H4 (cell line): ENCODE data around the gene INPP5D. TPM values are rescaled to one million over a fixed set of nuclear protein-coding genes. Genes with fewer than 3 reads are reported as not detected.
"Not testable (repeated sequence)": the region's sequence is repeated elsewhere in the genome, so short reads cannot be mapped to it uniquely, and the experiment has no call there.

Source experiments
- DNase-seq: peaks from one replicate; pipeline ENCODE4 v3.0.0-alpha.2; 2015; ENCODE audit warnings: low spot score
- total RNA-seq: library from RNA; depleted of rRNA; stranded (reverse); fragments of >200 nt; shearing (Covaris generic); gene quantifications from 2 replicates; pipeline ENCODE4 v1.2.3, GENCODE V29; 2014

INPP5D gene
- total RNA-seq, 1 experiment from 2014 or later, result 0.46 TPM

- no peak for DNase-seq
These were observed 111.2 kb downstream of the INPP5D start for GRCh38 chr2:233171344-233171743.

GRCh38 chr2:233173115-233173514 lies 113.0 kb downstream of the INPP5D start:
- no peak for DNase-seq

DNA sequence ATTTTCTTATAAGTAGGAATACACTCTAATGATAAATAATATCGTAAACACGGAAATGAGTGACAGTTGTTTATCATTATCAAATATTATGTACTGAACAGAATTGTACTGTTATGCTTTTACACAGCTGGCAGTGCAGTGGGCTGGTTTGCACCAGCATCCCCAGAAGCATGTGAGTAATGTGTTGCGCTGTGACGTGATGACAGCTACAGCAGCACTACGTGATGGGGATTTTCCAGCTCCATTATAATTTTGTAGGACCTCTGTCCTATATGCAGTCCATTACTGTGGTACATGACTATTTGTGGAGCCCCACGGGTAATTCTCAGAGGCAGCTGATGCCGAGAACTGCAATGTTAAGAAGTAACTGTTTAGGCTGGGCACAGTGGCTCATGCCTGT lies 114.0 kb downstream of the INPP5D start:
- DNase-seq, result no peak

DNA sequence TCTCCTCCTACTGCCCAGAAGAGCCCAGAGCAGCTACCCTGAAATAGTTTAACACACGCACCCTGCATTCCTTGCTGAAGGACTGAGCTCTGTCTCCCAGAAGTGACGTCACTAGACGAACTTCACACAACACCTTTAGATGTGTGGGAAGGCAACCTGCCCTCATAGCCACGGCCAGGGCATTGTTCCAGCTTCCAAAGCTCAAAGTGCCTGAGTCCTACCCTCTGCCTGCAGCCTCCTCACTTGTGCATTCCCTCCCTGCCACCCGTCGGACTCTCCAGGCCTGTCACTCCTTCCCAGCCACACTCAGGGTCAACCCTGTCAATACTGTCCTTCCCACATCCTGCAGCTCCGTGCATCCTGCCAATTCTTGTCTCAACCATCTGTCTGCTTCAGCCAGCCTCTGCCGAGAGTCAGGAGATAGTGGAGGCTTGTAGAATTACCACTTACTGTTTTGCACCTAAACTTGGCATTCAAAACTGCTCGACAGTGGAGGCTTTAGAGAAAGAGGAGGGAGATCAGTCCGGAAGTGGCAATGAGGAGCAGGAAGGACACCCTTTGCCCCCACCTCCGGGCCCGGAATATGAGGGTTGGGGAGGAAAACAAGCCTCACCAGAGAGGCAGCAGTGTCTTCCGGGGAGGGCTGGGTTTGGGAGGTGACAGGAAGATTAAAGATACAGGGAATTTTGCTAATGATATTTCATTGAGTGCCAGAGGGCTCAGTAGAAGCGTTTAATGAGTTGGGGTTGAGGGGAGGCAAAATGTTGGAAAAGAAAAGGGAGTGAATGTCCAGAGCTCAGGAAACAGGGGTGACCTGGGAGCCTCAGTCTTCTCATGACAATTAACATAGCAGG lies 119.1 kb downstream of the INPP5D start:
- DNase-seq, result no peak

DNA sequence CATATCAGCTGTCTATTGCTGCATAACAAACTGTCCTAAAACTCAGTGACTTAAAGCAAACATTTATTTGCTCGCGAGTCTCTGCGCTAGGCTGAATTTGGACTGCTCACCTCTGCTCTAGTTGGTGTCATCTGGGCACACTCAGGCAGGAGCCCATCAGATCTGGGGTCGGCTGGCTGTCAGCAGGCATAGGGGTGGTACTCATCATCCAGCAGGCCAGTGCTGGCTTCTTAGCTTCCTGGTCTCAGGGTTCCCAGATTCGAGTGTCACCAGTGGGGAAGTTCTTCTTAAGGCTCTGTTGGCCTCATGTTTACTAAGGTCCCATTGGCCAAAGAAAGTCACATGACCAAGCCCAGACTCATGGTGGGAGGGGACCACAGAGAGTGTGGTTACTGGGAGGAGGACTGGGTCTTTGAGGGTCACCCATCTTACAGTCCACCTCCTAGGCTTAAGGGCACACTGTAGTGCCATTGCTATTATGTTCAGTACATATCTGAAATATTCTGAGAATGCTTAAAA lies 119.8 kb downstream of the INPP5D start:
- DNase-seq, result no peak

DNA sequence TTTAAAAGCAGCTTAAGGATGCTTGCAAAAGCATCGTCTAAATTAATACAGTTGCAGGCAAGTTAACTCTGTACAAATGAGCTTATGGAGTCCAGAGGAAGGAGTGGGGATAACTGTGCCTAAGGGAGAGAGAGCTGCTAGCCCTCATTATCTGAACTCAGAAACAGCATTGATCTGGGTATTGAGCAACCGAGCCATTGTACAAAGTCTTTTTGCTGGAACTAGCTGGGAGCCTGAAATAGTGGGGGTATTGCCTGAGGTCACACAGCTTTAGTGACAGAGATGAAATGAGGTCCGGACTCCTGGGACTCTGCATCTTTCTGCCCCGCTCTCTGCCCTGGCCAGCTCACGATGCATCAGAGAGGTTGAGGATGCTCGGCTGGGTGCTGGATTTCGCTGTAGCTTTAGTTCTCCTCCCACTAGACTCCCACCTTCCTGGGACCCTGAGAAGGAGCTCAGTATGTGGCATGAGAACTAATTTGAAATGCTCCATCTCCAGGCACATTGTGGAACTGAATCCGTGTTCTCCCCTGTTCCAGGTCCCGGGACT lies 123.8 kb downstream of the INPP5D start:
- DNase-seq, result no peak

GRCh38 chr2:233184669-233185068 lies 124.5 kb downstream of the INPP5D start:
- DNase-seq, result no peak

GRCh38 chr2:233185330-233185729 lies 125.2 kb downstream of the INPP5D start:
- no peak for DNase-seq

DNA sequence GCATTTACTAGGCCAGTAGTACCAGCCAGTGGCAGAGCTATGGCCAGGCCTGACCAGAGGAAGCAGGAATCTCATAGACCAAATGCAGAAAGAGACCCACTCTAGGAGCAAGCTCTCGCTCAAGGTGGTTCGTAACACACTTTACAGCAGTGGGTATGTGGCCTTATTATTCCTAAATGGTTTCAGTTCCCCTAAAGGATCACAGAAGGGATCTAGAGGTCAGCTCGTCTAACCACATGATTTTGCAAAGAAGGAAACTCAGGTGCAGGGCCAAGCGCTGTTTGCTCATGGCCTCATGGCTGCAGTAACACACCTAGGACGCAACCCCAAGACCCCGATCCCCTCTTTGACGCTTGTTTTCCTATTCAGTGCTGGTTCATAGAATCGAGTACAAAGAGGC lies 125.8 kb downstream of the INPP5D start:
- no peak for DNase-seq

GRCh38 chr2:233186851-233187250 lies 126.7 kb downstream of the INPP5D start:
- DNase-seq, result no peak

DNA sequence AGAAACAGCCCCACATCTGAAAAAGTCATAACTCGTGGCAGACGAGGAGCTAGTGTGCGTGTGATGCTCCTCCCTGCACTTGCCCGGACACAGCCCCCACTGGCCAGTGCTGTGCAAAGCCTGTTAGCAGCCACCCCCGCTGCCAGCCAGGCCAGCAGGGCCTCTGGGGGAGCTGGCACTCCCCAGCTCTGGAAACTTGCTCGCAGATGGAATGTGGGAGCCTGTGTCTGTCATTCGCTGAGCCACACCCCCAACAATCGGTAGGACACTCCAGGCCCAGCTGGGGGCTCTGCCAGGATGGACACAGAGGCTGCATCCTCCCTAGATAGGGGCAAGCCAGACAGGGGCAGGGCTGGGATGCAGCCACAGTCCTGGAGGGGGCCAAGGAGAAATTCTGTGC lies 128.9 kb downstream of the INPP5D start:
- DNase-seq, result no peak

- not testable (repeated sequence) for DNase-seq
These were observed 130.9 kb downstream of the INPP5D start for GRCh38 chr2:233191016-233191415.

- DNase-seq, result no peak
These were observed 133.6 kb downstream of the INPP5D start for GRCh38 chr2:233193738-233194137.

GRCh38 chr2:233195027-233195426 lies 134.9 kb downstream of the INPP5D start:
- DNase-seq, result no peak

DNA sequence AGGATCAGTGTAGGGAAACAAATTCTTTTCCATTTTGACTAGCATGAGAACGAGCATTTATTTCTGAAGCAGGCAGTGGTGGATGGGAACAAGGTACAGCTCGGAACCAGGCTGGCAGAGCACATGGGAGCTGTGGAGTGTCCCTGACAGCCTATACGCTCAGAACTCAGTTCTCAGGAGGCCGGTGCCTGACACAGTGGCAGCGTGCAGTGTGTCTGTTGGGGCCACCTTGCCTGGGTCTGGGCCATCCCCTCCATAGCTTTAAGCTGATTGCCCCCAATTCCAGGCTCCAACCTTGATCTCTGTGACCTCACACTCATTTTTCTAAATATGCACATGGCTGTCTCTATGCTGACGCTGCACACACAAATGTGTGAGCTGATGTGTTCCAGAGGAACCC lies 136.9 kb downstream of the INPP5D start:
- DNase-seq, result no peak

- no peak for DNase-seq
These were observed 137.9 kb downstream of the INPP5D start for GRCh38 chr2:233198026-233198425.

DNA sequence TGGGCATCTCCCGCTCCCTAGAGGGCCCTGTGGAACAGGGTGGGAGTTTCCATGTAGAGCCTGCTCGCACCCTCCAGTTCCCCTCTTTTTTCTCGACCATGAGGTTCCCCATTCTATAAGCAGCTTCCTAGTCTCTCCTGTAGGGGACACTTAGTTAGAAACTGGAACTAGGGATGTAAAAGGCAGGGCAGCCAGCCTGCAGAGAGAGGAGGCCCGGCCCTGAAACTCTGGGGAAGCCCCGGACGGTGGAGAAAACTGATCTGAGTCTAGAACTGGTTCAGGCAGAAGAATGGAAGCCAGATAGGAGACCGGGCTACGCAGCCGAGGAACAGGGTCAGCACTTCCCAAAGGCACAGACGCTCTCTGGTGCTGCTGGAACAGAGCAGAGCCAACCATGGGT lies 139.7 kb downstream of the INPP5D start:
- DNase-seq, result no peak

GRCh38 chr2:233200790-233201189 lies 140.6 kb downstream of the INPP5D start:
- not testable (repeated sequence) for DNase-seq

DNA sequence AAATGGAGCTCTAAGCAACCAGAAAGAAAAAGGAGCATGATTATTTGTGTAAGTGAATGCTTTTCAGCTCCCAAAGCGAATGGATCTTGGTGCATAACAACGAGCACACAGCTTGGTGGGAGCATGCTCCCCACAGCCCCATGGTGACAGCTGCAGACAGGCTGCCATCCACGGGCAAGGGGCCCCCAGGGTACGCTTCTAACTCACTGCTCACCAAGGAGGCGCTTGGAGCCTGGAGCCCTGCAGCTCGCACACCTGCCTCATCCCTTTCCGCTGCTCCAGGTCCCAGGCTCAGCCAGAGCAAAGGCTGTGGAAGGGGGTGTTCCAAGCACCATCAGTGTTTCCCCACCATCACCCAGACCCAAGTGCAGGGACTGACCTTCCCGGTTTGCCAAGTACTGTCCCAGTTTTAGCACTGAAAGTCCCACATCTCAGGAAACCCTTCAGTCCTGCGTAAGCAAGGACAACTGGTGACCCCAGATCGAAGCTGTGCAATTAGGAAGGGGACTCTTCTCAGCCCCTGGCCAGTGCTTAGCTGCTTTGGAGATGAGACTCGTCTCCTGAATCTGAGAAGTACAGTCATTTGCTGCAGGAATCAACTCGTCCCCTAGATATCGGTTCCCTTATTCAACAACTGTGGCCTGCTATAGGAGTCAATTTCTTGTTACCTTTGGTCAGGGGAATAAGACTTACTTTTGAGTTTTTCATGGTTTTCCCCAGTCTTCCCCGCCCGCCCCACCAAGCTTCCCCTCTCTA lies 141.3 kb downstream of the INPP5D start:
- DNase-seq, result no peak

GRCh38 chr2:233202531-233202944 lies 142.4 kb downstream of the INPP5D start:
- no peak for DNase-seq

DNA sequence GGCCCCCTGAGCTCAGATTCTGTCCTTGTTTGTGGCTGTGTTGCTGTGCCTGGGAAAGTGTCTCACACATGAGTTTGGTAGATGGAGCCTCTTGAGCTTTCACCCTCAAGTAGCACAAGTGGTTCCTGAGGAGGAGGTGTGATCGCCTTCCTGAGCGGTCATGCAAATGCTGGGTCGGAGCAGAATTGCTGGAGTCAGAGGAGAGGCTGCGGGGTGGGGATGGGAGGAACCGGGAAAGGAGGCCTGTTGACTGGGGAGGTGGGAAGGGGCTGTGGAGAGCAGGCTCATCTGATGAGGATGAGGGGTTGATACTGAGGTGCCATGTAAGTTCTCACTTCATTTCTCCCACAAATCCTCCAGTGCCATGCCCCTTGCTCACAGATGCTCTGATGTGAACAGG lies 142.9 kb downstream of the INPP5D start:
- DNase-seq, result no peak

DNA sequence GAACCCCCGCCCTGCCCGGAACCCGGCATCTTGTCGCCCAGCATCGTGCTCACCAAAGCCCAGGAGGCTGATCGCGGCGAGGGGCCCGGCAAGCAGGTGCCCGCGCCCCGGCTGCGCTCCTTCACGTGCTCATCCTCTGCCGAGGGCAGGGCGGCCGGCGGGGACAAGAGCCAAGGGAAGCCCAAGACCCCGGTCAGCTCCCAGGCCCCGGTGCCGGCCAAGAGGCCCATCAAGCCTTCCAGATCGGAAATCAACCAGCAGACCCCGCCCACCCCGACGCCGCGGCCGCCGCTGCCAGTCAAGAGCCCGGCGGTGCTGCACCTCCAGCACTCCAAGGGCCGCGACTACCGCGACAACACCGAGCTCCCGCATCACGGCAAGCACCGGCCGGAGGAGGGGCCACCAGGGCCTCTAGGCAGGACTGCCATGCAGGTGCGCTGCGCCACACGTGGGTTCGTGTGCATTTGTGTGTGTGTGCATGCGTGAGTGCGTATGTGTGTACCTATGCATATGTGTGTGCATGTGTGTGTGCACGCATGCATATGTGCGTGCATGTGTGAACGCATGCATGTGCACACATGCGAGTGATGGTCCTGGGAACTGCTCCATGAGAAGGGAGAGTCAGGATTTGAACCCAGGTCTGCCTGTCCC lies 144.3 kb downstream of the INPP5D start:
- DNase-seq, result no peak
